Measurements from ENCODE around the gene HBD.

HBD gene

GRCh38 chr11:5204787-5205186 lies 29.5 kb downstream of the HBD start:
- Histone ChIP-seq H3K4me3 (ENCODE audit: low read depth in 1 of 2, low read length in 1 of 2) (no peak overlapping the region), H3K27me3 (no peaks in the 10 kb centered on the region)
- no peak for TF ChIP-seq CTCF (IDR thresholded peaks at IDR 0.05)

GRCh38 chr11:5203366-5203765 lies 30.9 kb downstream of the HBD start:
- no peak for TF ChIP-seq CTCF (IDR thresholded peaks at IDR 0.05)
- no peaks in the 10 kb centered on the region for H3K9me3 ChIP-seq
- H3K4me3 ChIP-seq (ENCODE audit: low read depth in 1 of 2, low read length in 1 of 2), result no peak overlapping the region
- no peaks in the 10 kb centered on the region for H3K27me3 ChIP-seq
- no peaks in the 10 kb centered on the region for H3K4me1 ChIP-seq (ENCODE audit: control insufficient read depth in 1 of 2, insufficient read depth in 1 of 2, low read depth in 1 of 2, low read length in 1 of 2)
- H3K27ac ChIP-seq, result no peak overlapping the region
- H3K36me3 ChIP-seq, result no peaks in the 10 kb centered on the region

More at GRCh38 chr11:5204787-5205186, 29.5 kb downstream of the HBD start:
- Histone ChIP-seq H3K9me3 (no peaks in the 10 kb centered on the region), H3K27ac (no peak overlapping the region), H3K4me1 (ENCODE audit: control insufficient read depth in 1 of 2, insufficient read depth in 1 of 2, low read depth in 1 of 2, low read length in 1 of 2) (no peaks in the 10 kb centered on the region), H3K36me3 (no peaks in the 10 kb centered on the region)

GRCh38 chr11:5200582-5200981 lies 33.7 kb downstream of the HBD start, which contains the start of gene OR51V1:
Gene OR51V1 (minus strand): TSS chr11:5200682. CDS start chr11:5200682, 0 bp downstream.
- no peak for TF ChIP-seq CTCF (IDR thresholded peaks at IDR 0.05)
- H3K36me3 ChIP-seq, result no peaks in the 10 kb centered on the region
- H3K4me3 ChIP-seq (ENCODE audit: low read depth in 1 of 2, low read length in 1 of 2), result no peak within 1 kb of the TSS
- no peaks in the 10 kb centered on the region for H3K4me1 ChIP-seq (ENCODE audit: control insufficient read depth in 1 of 2, insufficient read depth in 1 of 2, low read depth in 1 of 2, low read length in 1 of 2)
- no peaks in the 10 kb centered on the region for H3K27me3 ChIP-seq
- no peak within 1 kb of the TSS for H3K27ac ChIP-seq
- H3K9me3 ChIP-seq, result no peaks in the 10 kb centered on the region

GRCh38 chr11:5198285-5198684 lies 36.0 kb downstream of the HBD start:
- Histone ChIP-seq H3K27me3 (no peaks in the 10 kb centered on the region), H3K27ac (no peak overlapping the region), H3K4me1 (ENCODE audit: control insufficient read depth in 1 of 2, insufficient read depth in 1 of 2, low read depth in 1 of 2, low read length in 1 of 2) (no peaks in the 10 kb centered on the region), H3K4me3 (ENCODE audit: low read depth in 1 of 2, low read length in 1 of 2) (no peak overlapping the region), H3K9me3 (no peaks in the 10 kb centered on the region), H3K36me3 (no peaks in the 10 kb centered on the region)
- no peak for TF ChIP-seq CTCF (IDR thresholded peaks at IDR 0.05)

- no peaks in the 10 kb centered on the region for H3K4me1 ChIP-seq (ENCODE audit: control insufficient read depth in 1 of 2, insufficient read depth in 1 of 2, low read depth in 1 of 2, low read length in 1 of 2)
- no peak overlapping the region for H3K4me3 ChIP-seq (ENCODE audit: low read depth in 1 of 2, low read length in 1 of 2)
- no peak overlapping the region for H3K27ac ChIP-seq
- H3K9me3 ChIP-seq, result no peaks in the 10 kb centered on the region
- H3K27me3 ChIP-seq, result no peaks in the 10 kb centered on the region
- no peak for TF ChIP-seq CTCF (IDR thresholded peaks at IDR 0.05)
- no peaks in the 10 kb centered on the region for H3K36me3 ChIP-seq
Observed at GRCh38 chr11:5197536-5197935, 36.7 kb downstream of the HBD start.

DNA sequence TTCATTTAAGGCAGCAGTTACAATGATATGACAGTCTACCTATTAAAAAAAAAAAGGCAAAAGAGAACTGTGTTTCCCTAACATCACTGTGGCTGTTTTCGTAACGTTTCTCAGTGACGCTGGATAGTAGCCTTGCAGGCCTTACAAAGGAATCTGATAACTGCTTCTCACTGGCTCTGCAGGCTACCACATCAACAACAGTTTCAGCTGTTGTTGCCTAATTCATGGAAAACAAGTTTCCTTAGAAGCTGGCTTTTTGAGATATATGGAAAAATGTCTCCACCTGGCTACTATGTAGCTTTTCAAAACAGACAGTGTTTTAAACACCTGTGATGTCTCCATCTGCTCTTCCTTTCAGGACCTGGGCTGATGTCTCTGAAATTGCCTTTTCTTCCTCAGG lies 37.6 kb downstream of the HBD start:
- H3K27ac ChIP-seq, result no peak overlapping the region
- no peaks in the 10 kb centered on the region for H3K36me3 ChIP-seq
- H3K27me3 ChIP-seq, result no peaks in the 10 kb centered on the region
- no peaks in the 10 kb centered on the region for H3K4me1 ChIP-seq (ENCODE audit: control insufficient read depth in 1 of 2, insufficient read depth in 1 of 2, low read depth in 1 of 2, low read length in 1 of 2)
- no peak overlapping the region for H3K4me3 ChIP-seq (ENCODE audit: low read depth in 1 of 2, low read length in 1 of 2)
- no peak for TF ChIP-seq CTCF (IDR thresholded peaks at IDR 0.05)
- H3K9me3 ChIP-seq, result no peaks in the 10 kb centered on the region

Measured in neutrophil (primary cell).